ENCODE results near the gene GCA.

Gene GCA, protein sequence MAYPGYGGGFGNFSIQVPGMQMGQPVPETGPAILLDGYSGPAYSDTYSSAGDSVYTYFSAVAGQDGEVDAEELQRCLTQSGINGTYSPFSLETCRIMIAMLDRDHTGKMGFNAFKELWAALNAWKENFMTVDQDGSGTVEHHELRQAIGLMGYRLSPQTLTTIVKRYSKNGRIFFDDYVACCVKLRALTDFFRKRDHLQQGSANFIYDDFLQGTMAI

DNA sequence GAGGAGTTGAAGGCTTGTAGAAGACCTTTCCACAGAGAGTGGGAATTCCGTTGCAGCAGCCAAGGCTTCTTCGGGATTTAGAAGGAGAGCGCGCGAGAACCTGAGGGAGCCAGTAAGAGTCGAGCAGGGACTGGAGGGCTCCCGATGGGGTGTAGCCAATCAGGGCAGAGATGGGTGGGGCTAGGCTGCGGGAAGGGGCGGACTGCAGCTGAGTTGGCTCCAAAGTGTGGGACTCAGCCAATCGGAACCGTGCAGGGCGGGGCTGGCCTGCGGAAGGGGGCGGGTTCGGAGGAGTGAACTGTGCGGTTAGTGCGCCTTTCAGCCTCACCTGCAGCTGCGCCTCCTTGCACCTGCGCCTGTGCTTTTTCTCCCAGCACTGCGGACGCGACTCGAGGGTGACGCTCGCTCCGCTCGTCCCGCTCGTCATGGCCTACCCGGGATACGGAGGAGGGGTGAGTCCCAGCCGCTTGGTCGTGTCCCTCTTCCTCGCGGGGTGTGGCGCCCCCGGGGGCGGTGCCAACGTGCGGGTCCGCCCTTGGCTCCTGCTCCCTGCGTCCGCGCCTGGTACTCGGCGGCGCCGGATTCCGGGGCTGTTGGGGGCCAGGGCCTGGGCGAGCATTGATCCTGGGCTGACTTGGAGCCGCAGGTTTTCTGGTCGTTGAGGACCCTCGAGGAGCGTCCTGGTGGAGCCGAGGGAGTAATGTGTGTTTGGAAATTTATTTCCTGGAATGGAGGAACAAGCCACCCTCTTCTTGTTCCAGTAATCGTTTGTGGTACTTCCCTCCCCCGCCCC is at the start of gene GCA:
TSS of gene GCA (plus strand) at position 309 of the 793 bp plus-strand sequence. CDS start at position 426, 117 bp downstream.
- H3K4me3 ChIP-seq (replicated peaks; ENCODE audit: low read depth, low read length) = peak within 1 kb of the TSS; percentile 69
- peak; percentile 94 for DNase-seq (ENCODE audit: low read depth)
- TF ChIP-seq, protein P1, sequence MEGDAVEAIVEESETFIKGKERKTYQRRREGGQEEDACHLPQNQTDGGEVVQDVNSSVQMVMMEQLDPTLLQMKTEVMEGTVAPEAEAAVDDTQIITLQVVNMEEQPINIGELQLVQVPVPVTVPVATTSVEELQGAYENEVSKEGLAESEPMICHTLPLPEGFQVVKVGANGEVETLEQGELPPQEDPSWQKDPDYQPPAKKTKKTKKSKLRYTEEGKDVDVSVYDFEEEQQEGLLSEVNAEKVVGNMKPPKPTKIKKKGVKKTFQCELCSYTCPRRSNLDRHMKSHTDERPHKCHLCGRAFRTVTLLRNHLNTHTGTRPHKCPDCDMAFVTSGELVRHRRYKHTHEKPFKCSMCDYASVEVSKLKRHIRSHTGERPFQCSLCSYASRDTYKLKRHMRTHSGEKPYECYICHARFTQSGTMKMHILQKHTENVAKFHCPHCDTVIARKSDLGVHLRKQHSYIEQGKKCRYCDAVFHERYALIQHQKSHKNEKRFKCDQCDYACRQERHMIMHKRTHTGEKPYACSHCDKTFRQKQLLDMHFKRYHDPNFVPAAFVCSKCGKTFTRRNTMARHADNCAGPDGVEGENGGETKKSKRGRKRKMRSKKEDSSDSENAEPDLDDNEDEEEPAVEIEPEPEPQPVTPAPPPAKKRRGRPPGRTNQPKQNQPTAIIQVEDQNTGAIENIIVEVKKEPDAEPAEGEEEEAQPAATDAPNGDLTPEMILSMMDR (IDR thresholded peaks at IDR 0.05; ENCODE audit: low read length, missing control alignments) = no peak

DNA sequence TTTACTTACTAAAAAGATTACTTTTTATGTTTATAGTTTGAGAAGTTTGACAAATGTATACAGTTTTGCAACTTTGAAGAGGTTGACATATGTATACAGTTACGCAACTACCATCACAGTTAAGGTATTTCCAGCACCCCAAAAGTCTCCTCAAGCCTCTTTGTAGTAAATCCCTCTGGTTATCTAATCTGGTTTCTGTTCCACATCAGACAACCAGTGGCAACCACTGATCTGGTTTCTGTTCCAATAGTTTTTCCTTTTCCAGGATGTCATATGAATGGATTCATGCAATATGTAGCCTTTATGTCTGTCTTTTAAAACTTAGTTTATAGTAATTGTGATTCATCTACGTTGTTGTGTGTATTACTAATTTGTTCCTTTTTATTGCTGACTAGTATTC is 48.9 kb upstream of the GCA start:
- TF ChIP-seq, protein P1 (IDR thresholded peaks at IDR 0.05; ENCODE audit: low read length, missing control alignments) = no peak
- no peak for DNase-seq (ENCODE audit: low read depth)
- H3K4me3 ChIP-seq (replicated peaks; ENCODE audit: low read depth, low read length) = no peak overlapping the region

DNA sequence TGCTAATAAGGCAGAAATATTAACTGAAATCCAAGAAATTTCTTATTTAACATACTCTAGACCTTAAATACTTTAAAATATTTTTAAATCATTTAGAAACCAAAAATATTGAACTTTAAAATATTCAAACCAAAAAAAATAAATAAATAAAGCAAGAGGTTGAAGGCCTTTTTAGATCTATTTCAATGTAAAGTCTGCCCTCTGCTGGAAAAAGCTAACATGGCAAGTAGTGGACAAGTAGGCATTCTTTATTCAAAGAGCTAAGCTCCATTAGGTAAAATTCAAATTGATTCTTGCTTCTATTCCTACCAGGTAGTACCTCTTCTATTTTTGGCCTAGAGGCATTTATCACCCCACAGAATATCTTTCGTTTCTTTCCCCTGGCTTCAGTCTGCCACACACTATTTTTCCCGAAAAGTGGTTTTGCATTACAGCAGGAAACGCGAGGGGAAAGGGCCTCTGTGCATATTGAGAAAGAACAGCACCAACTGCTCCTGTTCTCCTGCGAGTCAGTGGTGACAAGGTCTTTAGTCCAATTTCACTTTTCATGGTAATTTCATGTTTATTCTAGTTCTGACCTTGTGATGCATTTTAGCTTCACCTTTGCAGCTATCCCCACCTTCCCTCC is 45.9 kb upstream of the GCA start:
- peak; percentile 89 for DNase-seq (ENCODE audit: low read depth)
- no peak overlapping the region for H3K4me3 ChIP-seq (replicated peaks; ENCODE audit: low read depth, low read length)
- TF ChIP-seq, protein P1 (IDR thresholded peaks at IDR 0.05; ENCODE audit: low read length, missing control alignments) = peak; percentile 82

DNA sequence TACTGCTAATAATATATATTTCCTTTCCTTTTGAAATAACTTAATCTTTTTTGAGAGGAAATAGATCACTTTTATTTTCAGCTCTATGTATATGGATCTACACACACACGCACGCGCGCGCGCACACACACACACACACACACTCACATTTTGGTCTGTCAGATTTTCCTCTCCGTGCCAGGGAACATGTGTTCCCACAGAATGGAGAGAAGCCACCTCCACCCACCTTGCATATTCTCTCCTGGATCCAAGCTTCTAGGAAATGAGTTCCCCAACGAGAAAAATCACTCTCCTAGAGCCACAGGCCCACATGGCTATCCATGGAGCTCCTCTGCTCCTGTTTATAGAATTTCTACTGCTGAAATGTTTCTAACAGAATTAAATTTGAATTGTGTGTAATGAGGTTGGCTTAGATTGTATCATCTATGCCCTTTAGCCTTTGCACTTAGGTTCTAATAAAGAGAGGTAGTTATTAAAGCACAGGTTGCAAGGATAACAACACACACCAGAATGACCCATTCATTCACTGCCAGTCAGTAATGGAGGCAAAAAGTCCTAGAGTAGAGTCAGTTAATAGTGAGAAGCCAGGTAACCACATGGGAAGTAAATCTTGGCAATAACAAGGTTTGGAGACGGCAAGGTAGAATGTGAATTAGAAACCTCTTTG is 45.1 kb upstream of the GCA start:
- TF ChIP-seq, protein P1 (IDR thresholded peaks at IDR 0.05; ENCODE audit: low read length, missing control alignments) = no peak
- H3K4me3 ChIP-seq (replicated peaks; ENCODE audit: low read depth, low read length) = no peak overlapping the region
- no peak for DNase-seq (ENCODE audit: low read depth)

DNA sequence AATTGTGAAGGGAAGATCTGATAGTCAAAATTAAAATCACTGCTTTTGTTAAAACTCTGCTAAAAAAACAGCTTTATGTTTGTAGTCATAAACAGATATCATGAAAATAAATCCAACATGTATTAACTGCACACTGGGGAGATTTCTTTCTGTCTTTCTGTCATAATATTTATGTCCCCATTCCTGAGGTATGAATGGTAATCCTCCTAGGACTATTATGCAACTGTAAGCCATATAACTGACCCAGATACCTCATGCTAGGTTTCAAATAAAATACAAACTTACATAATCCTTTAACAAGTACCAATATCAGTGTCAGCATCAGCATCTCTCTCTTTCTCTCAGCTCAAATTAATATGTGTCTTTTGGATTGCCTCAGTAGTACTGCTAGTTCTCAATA is 43.7 kb upstream of the GCA start:
- DNase-seq (ENCODE audit: low read depth) = no peak
- TF ChIP-seq, protein P1 (IDR thresholded peaks at IDR 0.05; ENCODE audit: low read length, missing control alignments) = no peak
- H3K4me3 ChIP-seq (replicated peaks; ENCODE audit: low read depth, low read length) = no peak overlapping the region

DNA sequence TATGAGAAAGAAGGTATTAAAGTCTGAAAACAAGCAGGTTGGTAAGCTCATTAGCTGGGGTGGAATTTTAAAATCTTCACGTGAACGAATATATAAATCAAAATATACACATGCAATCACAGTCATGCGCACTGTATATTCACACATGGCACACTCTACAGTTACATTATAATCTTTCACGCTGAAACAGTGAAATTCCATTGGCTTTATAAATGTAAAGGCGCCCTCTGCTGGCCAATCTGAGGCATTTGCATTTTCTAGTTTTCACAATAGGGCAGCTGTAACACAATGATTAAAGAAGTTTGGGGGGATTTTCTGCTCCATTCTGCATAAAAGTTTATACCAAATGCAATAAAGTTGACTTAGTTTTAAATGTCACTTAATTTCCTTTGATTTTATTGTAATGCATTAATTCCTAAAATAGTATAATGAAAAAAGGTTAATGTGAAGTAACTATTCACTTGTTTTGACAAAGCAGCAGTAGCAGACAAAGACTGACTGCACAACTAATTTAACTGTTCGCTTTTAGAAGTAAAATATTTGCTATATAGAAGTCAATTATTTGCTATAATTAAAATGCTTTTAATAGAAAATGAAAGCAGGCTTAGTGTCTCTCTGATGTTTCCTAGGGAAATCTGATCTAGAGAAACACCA is 42.7 kb upstream of the GCA start:
- H3K4me3 ChIP-seq (replicated peaks; ENCODE audit: low read depth, low read length) = no peak overlapping the region
- peak; percentile 83 for DNase-seq (ENCODE audit: low read depth)
- TF ChIP-seq, protein P1 (IDR thresholded peaks at IDR 0.05; ENCODE audit: low read length, missing control alignments) = peak; percentile 78

All from fibroblast of pulmonary artery (primary cell).